ENCODE data around the gene CPSF4L. TPM values are rescaled to one million over a fixed set of nuclear protein-coding genes. Genes with fewer than 3 reads are reported as not detected.
A peak's percentile ranks its signal among the peaks of the same experiment; 100 is the strongest.

CPSF4L gene
- total RNA-seq, 1 experiment from 2014 or later, result not detected

- H3K36me3 Mint-ChIP-seq, result peaks cover 7% of the 10 kb centered on the region
- CTCF ChIA-PET, result interaction anchor here (1.5 to 3.7 kb wide), 2 partner anchors 11 to 31 kb away, joined by 4 to 15 read pairs; no protein-coding TSS in a partner anchor
- TF ChIP-seq, protein P1, sequence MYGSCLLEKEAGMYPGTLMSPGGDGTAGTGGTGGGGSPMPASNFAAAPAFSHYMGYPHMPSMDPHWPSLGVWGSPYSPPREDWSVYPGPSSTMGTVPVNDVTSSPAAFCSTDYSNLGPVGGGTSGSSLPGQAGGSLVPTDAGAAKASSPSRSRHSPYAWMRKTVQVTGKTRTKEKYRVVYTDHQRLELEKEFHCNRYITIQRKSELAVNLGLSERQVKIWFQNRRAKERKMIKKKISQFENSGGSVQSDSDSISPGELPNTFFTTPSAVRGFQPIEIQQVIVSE (CRISPR knock-in tag; IDR thresholded peaks at IDR 0.05; ENCODE audit: borderline replicate concordance), result no peak
- ATAC-seq, result no peak
- peaks cover 53% of the 10 kb centered on the region for H3K4me1 Mint-ChIP-seq
- peak overlapping the region; percentile 26; the same call in 1 of the 2 replicates for H3K4me3 Mint-ChIP-seq
- peak overlapping the region; percentile 92 for H3K27ac Mint-ChIP-seq
- DNase-seq (ENCODE audit: low spot score), result no peak
- no peaks in the 10 kb centered on the region for H3K9me3 Mint-ChIP-seq
- H3K27me3 Mint-ChIP-seq (ENCODE audit: low read depth), result no peaks in the 10 kb centered on the region
- POLR2A ChIA-PET, result interaction anchor here (0.6 kb wide), 1 partner anchor 133 kb away, joined by 4 read pairs; no protein-coding TSS in a partner anchor
These were observed 34.3 kb downstream of the CPSF4L start for GRCh38 chr17:73227379-73227778.

- peak overlapping the region; percentile 92 for H3K27ac Mint-ChIP-seq
- DNase-seq (ENCODE audit: low spot score) (no peak), ATAC-seq (no peak)
- H3K9me3 Mint-ChIP-seq, result no peaks in the 10 kb centered on the region
- ChIA-PET CTCF (interaction anchor here (1.5 to 3.7 kb wide), 3 partner anchors 10 to 30 kb away, joined by 4 to 15 read pairs (median 6); no protein-coding TSS in a partner anchor), POLR2A (no interaction called here)
- TF ChIP-seq SOX15 (CRISPR knock-in tag; IDR thresholded peaks at IDR 0.05), result no peak
- no peaks in the 10 kb centered on the region for H3K27me3 Mint-ChIP-seq (ENCODE audit: low read depth)
- H3K4me1 Mint-ChIP-seq, result peaks cover 53% of the 10 kb centered on the region
- peaks cover 7% of the 10 kb centered on the region for H3K36me3 Mint-ChIP-seq
- peak overlapping the region; percentile 42 for H3K4me3 Mint-ChIP-seq
These were observed 35.0 kb downstream of the CPSF4L start for GRCh38 chr17:73226556-73227172.

DNA sequence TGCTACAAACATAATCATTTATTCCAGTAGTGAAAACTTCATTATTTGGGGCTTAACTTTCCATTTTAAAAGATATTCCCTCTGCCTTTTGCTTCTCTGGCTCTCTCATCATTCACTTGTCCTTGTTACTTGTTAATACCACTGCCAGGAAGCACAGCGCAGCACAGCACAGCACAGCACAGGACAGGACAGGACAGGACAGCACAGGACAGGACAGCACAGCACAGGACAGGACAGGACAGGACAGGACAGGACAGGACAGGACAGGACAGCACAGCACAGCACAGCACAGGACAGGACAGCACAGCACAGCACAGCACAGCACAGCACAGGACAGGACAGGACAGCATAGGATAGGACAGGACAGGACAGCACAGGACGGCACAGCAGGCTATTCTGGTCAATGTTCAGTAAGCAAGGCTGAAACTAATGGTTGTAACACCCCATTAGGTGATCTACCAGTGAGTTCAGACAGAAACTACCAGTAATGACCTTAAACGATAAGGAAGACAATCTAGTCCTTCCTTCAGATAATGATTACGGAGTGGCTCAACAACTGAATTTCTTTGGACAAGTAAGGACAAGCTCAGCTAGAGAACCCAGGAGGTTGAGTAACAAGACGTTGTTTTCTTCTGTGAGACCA is 36.9 kb downstream of the CPSF4L start:
- DNase-seq (ENCODE audit: low spot score) (no peak), ATAC-seq (no peak)
- Mint-ChIP-seq H3K27ac (peak overlapping the region; percentile 90), H3K4me1 (peaks cover 42% of the 10 kb centered on the region), H3K9me3 (no peaks in the 10 kb centered on the region), H3K36me3 (peaks cover 11% of the 10 kb centered on the region), H3K4me3 (no peak overlapping the region), H3K27me3 (ENCODE audit: low read depth) (no peaks in the 10 kb centered on the region)
- POLR2A ChIA-PET, result no interaction called here
- TF ChIP-seq SP1 (CRISPR knock-in tag; conservative IDR thresholded peaks at IDR 0.05), result no peak
- peak; percentile 98 for TF ChIP-seq ZNF121 (CRISPR knock-in tag; IDR thresholded peaks at IDR 0.05)
- CTCF ChIA-PET, result interaction anchor here (0.6 to 1.0 kb wide), 3 partner anchors 8 to 362 kb away, joined by 3 to 4 read pairs (median 3); a partner anchor contains a TSS

- Mint-ChIP-seq H3K4me1 (peaks cover 39% of the 10 kb centered on the region), H3K36me3 (peaks cover 12% of the 10 kb centered on the region), H3K4me3 (no peak overlapping the region), H3K9me3 (no peaks in the 10 kb centered on the region), H3K27ac (no peak overlapping the region), H3K27me3 (ENCODE audit: low read depth) (no peaks in the 10 kb centered on the region)
- ATAC-seq (no peak), DNase-seq (ENCODE audit: low spot score) (no peak)
- CTCF ChIA-PET, result interaction anchor here (0.6 to 1.0 kb wide), 3 partner anchors 8 to 362 kb away, joined by 3 to 4 read pairs (median 3); a partner anchor contains a TSS
- POLR2A ChIA-PET, result no interaction called here
- no peak for TF ChIP-seq FOXK1 (CRISPR knock-in tag; IDR thresholded peaks at IDR 0.05)
- no peak for TF ChIP-seq PRRX2 (CRISPR knock-in tag; IDR thresholded peaks at IDR 0.05)
- no peak for TF ChIP-seq NFYB (CRISPR knock-in tag; conservative IDR thresholded peaks at IDR 0.05; ENCODE audit: low read depth)
- TF ChIP-seq ELF4 (CRISPR knock-in tag; IDR thresholded peaks at IDR 0.05; ENCODE audit: low read depth), result no peak
- TF ChIP-seq HMGA2 (CRISPR knock-in tag; IDR thresholded peaks at IDR 0.05), result no peak
- TF ChIP-seq JAZF1 (CRISPR knock-in tag; IDR thresholded peaks at IDR 0.05), result no peak
- no peak for TF ChIP-seq ZNF512 (CRISPR knock-in tag; IDR thresholded peaks at IDR 0.05; ENCODE audit: borderline replicate concordance)
- TF ChIP-seq RELA (CRISPR knock-in tag; IDR thresholded peaks at IDR 0.05; ENCODE audit: borderline replicate concordance), result no peak
- TF ChIP-seq ZNF219 (CRISPR knock-in tag; IDR thresholded peaks at IDR 0.05; ENCODE audit: borderline replicate concordance), result no peak
- TF ChIP-seq, protein P2, sequence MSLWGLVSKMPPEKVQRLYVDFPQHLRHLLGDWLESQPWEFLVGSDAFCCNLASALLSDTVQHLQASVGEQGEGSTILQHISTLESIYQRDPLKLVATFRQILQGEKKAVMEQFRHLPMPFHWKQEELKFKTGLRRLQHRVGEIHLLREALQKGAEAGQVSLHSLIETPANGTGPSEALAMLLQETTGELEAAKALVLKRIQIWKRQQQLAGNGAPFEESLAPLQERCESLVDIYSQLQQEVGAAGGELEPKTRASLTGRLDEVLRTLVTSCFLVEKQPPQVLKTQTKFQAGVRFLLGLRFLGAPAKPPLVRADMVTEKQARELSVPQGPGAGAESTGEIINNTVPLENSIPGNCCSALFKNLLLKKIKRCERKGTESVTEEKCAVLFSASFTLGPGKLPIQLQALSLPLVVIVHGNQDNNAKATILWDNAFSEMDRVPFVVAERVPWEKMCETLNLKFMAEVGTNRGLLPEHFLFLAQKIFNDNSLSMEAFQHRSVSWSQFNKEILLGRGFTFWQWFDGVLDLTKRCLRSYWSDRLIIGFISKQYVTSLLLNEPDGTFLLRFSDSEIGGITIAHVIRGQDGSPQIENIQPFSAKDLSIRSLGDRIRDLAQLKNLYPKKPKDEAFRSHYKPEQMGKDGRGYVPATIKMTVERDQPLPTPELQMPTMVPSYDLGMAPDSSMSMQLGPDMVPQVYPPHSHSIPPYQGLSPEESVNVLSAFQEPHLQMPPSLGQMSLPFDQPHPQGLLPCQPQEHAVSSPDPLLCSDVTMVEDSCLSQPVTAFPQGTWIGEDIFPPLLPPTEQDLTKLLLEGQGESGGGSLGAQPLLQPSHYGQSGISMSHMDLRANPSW (CRISPR knock-in tag; conservative IDR thresholded peaks at IDR 0.05; ENCODE audit: low read depth), result no peak
- TF ChIP-seq ZNF317 (CRISPR knock-in tag; IDR thresholded peaks at IDR 0.05; ENCODE audit: borderline replicate concordance, low read depth), result no peak
- TF ChIP-seq, protein P3, sequence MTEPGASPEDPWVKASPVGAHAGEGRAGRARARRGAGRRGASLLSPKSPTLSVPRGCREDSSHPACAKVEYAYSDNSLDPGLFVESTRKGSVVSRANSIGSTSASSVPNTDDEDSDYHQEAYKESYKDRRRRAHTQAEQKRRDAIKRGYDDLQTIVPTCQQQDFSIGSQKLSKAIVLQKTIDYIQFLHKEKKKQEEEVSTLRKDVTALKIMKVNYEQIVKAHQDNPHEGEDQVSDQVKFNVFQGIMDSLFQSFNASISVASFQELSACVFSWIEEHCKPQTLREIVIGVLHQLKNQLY (CRISPR knock-in tag; IDR thresholded peaks at IDR 0.05), result no peak
- no peak for TF ChIP-seq ERG (CRISPR knock-in tag; IDR thresholded peaks at IDR 0.05)
- no peak for TF ChIP-seq HMGXB4 (CRISPR knock-in tag; IDR thresholded peaks at IDR 0.05)
- TF ChIP-seq JUN (CRISPR knock-in tag; IDR thresholded peaks at IDR 0.05), result no peak
These were observed 37.4 kb downstream of the CPSF4L start for GRCh38 chr17:73224237-73224636.

Data from WTC11 (cell line).